Hypothalamus (tissue), 51 donors: Measurements from ENCODE around the gene WFDC1.

Experiments
- DNase-seq, 51 donors: peaks; one replicate each; lab custom pipeline; 2025; lab: John Stamatoyannopoulos, UW

WFDC1 gene

GRCh38 chr16:84294531-84295142 lies at the start of gene WFDC1:
WFDC1 (plus strand) TSS chr16:84294878; CDS start chr16:84294972, 94 bp downstream.
- DNase-seq: peak in 36 of 51 donors; percentile 4 to 57 (median 24)

- no peak for DNase-seq
Measured at GRCh38 chr16:84245956-84246678, 48.6 kb upstream of the WFDC1 start.

- no peak for DNase-seq
Measured at GRCh38 chr16:84246679-84247077, 48.0 kb upstream of the WFDC1 start.

- no peak for DNase-seq
Measured at GRCh38 chr16:84247331-84247730, 47.3 kb upstream of the WFDC1 start.

- no peak for DNase-seq
Measured at GRCh38 chr16:84247844-84248243, 46.8 kb upstream of the WFDC1 start.

- no peak for DNase-seq
Measured at GRCh38 chr16:84252184-84252583, 42.5 kb upstream of the WFDC1 start.

- DNase-seq: no peak
Measured at GRCh38 chr16:84253173-84253572, 41.5 kb upstream of the WFDC1 start.

- DNase-seq: no peak
Measured at GRCh38 chr16:84254062-84254461, 40.6 kb upstream of the WFDC1 start.

- DNase-seq: no peak
Measured at GRCh38 chr16:84255050-84255810, 39.4 kb upstream of the WFDC1 start.

- DNase-seq: no peak
Measured at GRCh38 chr16:84258266-84258665, 36.4 kb upstream of the WFDC1 start.

GRCh38 chr16:84259691-84260090 lies 35.0 kb upstream of the WFDC1 start:
- DNase-seq: no peak

- DNase-seq: no peak
Measured at GRCh38 chr16:84260766-84261554, 33.7 kb upstream of the WFDC1 start.

- no peak for DNase-seq
Measured at GRCh38 chr16:84262031-84262430, 32.6 kb upstream of the WFDC1 start.

- DNase-seq: no peak
Measured at GRCh38 chr16:84262939-84263338, 31.7 kb upstream of the WFDC1 start.

GRCh38 chr16:84266451-84266850 lies 28.2 kb upstream of the WFDC1 start:
- DNase-seq: peak in 47 of 51 donors; percentile 5 to 84 (median 38)

GRCh38 chr16:84267380-84267779 lies 27.3 kb upstream of the WFDC1 start:
- no peak for DNase-seq

- DNase-seq: no peak
Measured at GRCh38 chr16:84268291-84269040, 26.2 kb upstream of the WFDC1 start.

GRCh38 chr16:84270071-84270470 lies 24.6 kb upstream of the WFDC1 start:
- DNase-seq: no peak

GRCh38 chr16:84270531-84270930 lies 24.1 kb upstream of the WFDC1 start:
- no peak for DNase-seq

- DNase-seq: no peak
Measured at GRCh38 chr16:84271037-84271436, 23.6 kb upstream of the WFDC1 start.
